DOHH2 (cell line): Measurements from ENCODE around the gene KCNK7.

Source experiments
- CTCF ChIP-seq: fragments of 200-600 bp; sonication (generic); IDR thresholded peaks from one replicate; pipeline ENCODE4 v1.5.1; 2014; ENCODE audit warnings: antibody characterized with exemption, mild to moderate bottlenecking, low read depth, low read length; ENCODE audit not compliant: poor library complexity, severe bottlenecking
- EZH2phosphoT487 ChIP-seq: fragments of 200-600 bp; sonication (generic); IDR thresholded peaks from 2 replicates; pipeline ENCODE4 v1.6.1; 2017; ENCODE audit warnings: borderline replicate concordance, mild to moderate bottlenecking, antibody characterized with exemption, low read length, moderate library complexity, mixed read lengths

GRCh38 chr11:65580756-65581155, 14.8 kb downstream of the KCNK7 start:
- TF ChIP-seq CTCF, result no peak
- TF ChIP-seq EZH2phosphoT487, result no peak
